Activated CD8-positive, alpha-beta T cell treated with anti-CD3 and anti-CD28 coated beads, Interleukin-2, amount 10 ng/mL, durations not matched to agents 7 days and 5 days (primary cell): ENCODE results near the gene EEIG2. TPM values are rescaled to one million over a fixed set of nuclear protein-coding genes. Genes with fewer than 3 reads are reported as not detected.
"Not testable (repeated sequence)": the region's sequence is repeated elsewhere in the genome, so short reads cannot be mapped to it uniquely, and the experiment has no call there.

Experiments used
- ATAC-seq: fragments of 150-1000 bp; cut with Tn5 transposase; one replicate; pipeline ENCODE4 v1.10.0; 2021; ENCODE audit warnings: moderate library complexity
- CTCF ChIA-PET: fragments of 350-600 bp; sonication (Branson Sonifier 250); formaldehyde crosslinking; loops from one replicate; lab custom pipeline; 2021; ENCODE audit warnings: antibody characterized with exemption; lab: Charles Lee
- POLR2A ChIA-PET: fragments of 350-600 bp; sonication (Branson Sonifier 250); formaldehyde crosslinking; loops from one replicate; lab custom pipeline; 2021; ENCODE audit warnings: antibody characterized with exemption; lab: Charles Lee
- DNase-seq: peaks from one replicate; pipeline ENCODE4 v3.0.0-alpha.2; 2020
- H3K27ac Mint-ChIP-seq: one replicate; pipeline ENCODE4 v1.8.0; 2021; ENCODE audit warnings: mild to moderate bottlenecking, mixed read lengths
- H3K27me3 Mint-ChIP-seq: one replicate; pipeline ENCODE4 v1.8.0; 2021; ENCODE audit warnings: low read depth, mixed read lengths
- H3K36me3 Mint-ChIP-seq: one replicate; pipeline ENCODE4 v1.8.0; 2021; ENCODE audit warnings: low read depth, mixed read lengths
- H3K4me1 Mint-ChIP-seq: one replicate; pipeline ENCODE4 v1.8.0; 2021; ENCODE audit warnings: low read depth, mixed read lengths
- H3K4me3 Mint-ChIP-seq: one replicate; pipeline ENCODE4 v1.8.0; 2021; ENCODE audit warnings: mild to moderate bottlenecking, mixed read lengths
- H3K9me3 Mint-ChIP-seq: one replicate; pipeline ENCODE4 v1.8.0; 2022; ENCODE audit warnings: mixed read lengths; ENCODE audit not compliant: insufficient read depth
- total RNA-seq, 2 experiments: library from RNA; stranded (reverse); gene quantifications; one replicate each; pipeline ENCODE4 v1.2.3, GENCODE V29; 2021

EEIG2 gene
- total RNA-seq, 2 experiments from 2014 or later = 18.1 to 18.9 TPM

- ChIA-PET POLR2A (no interaction called here), CTCF (interaction anchor here (1.0 to 1.2 kb wide), 2 partner anchors 15 to 33 kb away, joined by 3 read pairs; no protein-coding TSS in a partner anchor)
- Mint-ChIP-seq H3K4me1 (no peaks in the 10 kb centered on the region), H3K27ac (no peak overlapping the region), H3K4me3 (no peak overlapping the region), H3K9me3 (no peaks in the 10 kb centered on the region), H3K27me3 (peaks cover 7% of the 10 kb centered on the region), H3K36me3 (no peaks in the 10 kb centered on the region)
- no peak for DNase-seq
- no peak for ATAC-seq
Observed at GRCh38 chr1:108527837-108528236, 32.1 kb upstream of the EEIG2 start.

GRCh38 chr1:108531444-108531843 is 28.5 kb upstream of the EEIG2 start:
- Mint-ChIP-seq H3K4me1 (no peaks in the 10 kb centered on the region), H3K4me3 (no peak overlapping the region), H3K27ac (no peak overlapping the region), H3K27me3 (peaks cover 7% of the 10 kb centered on the region), H3K9me3 (no peaks in the 10 kb centered on the region), H3K36me3 (no peaks in the 10 kb centered on the region)
- DNase-seq = no peak
- POLR2A ChIA-PET = no interaction called here
- ATAC-seq = no peak
- CTCF ChIA-PET = no interaction called here

GRCh38 chr1:108532730-108533129 is 27.2 kb upstream of the EEIG2 start:
- Mint-ChIP-seq H3K9me3 (no peaks in the 10 kb centered on the region), H3K27me3 (peaks cover 8% of the 10 kb centered on the region), H3K36me3 (no peaks in the 10 kb centered on the region), H3K27ac (no peak overlapping the region), H3K4me1 (no peaks in the 10 kb centered on the region), H3K4me3 (no peak overlapping the region)
- CTCF ChIA-PET = interaction anchor here (1.0 to 1.1 kb wide), 2 partner anchors 28 to 29 kb away, joined by 4 read pairs; partner anchors contain the start of gene EEIG2
- DNase-seq = no peak
- ATAC-seq = no peak
- POLR2A ChIA-PET = no interaction called here

- Mint-ChIP-seq H3K9me3 (no peaks in the 10 kb centered on the region), H3K36me3 (no peaks in the 10 kb centered on the region), H3K4me1 (no peaks in the 10 kb centered on the region), H3K27me3 (peaks cover 14% of the 10 kb centered on the region), H3K27ac (no peak overlapping the region), H3K4me3 (no peak overlapping the region)
- DNase-seq (no peak), ATAC-seq (no peak)
- CTCF ChIA-PET = interaction anchor here (1.0 to 1.2 kb wide), 4 partner anchors 26 to 110 kb away, joined by 3 to 6 read pairs (median 4); partner anchors contain the start of gene EEIG2
- POLR2A ChIA-PET = no interaction called here
Observed at GRCh38 chr1:108533351-108534083, 26.4 kb upstream of the EEIG2 start.

- DNase-seq (no peak), ATAC-seq (no peak)
- peaks cover 18% of the 10 kb centered on the region for H3K27me3 Mint-ChIP-seq
- H3K27ac Mint-ChIP-seq = no peak overlapping the region
- CTCF ChIA-PET = interaction anchor here (0.7 to 1.2 kb wide), 3 partner anchors 25 to 28 kb away, joined by 3 to 6 read pairs (median 3); partner anchors contain the start of gene EEIG2
- no peak overlapping the region for H3K4me3 Mint-ChIP-seq
- H3K4me1 Mint-ChIP-seq = no peaks in the 10 kb centered on the region
- no peaks in the 10 kb centered on the region for H3K9me3 Mint-ChIP-seq
- POLR2A ChIA-PET = no interaction called here
- no peaks in the 10 kb centered on the region for H3K36me3 Mint-ChIP-seq
Observed at GRCh38 chr1:108534759-108535158, 25.1 kb upstream of the EEIG2 start.

- POLR2A ChIA-PET, H3K36me3 Mint-ChIP-seq, DNase-seq, H3K4me3 Mint-ChIP-seq, H3K4me1 Mint-ChIP-seq, H3K9me3 Mint-ChIP-seq, ATAC-seq, H3K27ac Mint-ChIP-seq: not testable (repeated sequence)
- CTCF ChIA-PET = interaction anchor here (0.7 to 1.1 kb wide), 2 partner anchors 26 to 27 kb away, joined by 3 read pairs; no protein-coding TSS in a partner anchor
- H3K27me3 Mint-ChIP-seq = peaks cover 15% of the 10 kb centered on the region
Observed at GRCh38 chr1:108535315-108535897, 24.5 kb upstream of the EEIG2 start.

GRCh38 chr1:108536021-108536420 is 23.9 kb upstream of the EEIG2 start:
- H3K36me3 Mint-ChIP-seq, H3K4me1 Mint-ChIP-seq, H3K27ac Mint-ChIP-seq, DNase-seq, POLR2A ChIA-PET, ATAC-seq, H3K4me3 Mint-ChIP-seq, CTCF ChIA-PET, H3K9me3 Mint-ChIP-seq: not testable (repeated sequence)
- peaks cover 15% of the 10 kb centered on the region for H3K27me3 Mint-ChIP-seq

- H3K36me3 Mint-ChIP-seq, POLR2A ChIA-PET, H3K27ac Mint-ChIP-seq, ATAC-seq, H3K4me3 Mint-ChIP-seq, H3K9me3 Mint-ChIP-seq, CTCF ChIA-PET, DNase-seq, H3K4me1 Mint-ChIP-seq: not testable (repeated sequence)
- peaks cover 15% of the 10 kb centered on the region for H3K27me3 Mint-ChIP-seq
Observed at GRCh38 chr1:108536791-108537190, 23.1 kb upstream of the EEIG2 start.

- DNase-seq = no peak
- Mint-ChIP-seq H3K4me1 (no peaks in the 10 kb centered on the region), H3K36me3 (no peaks in the 10 kb centered on the region), H3K27me3 (peaks cover 15% of the 10 kb centered on the region), H3K27ac (no peak overlapping the region), H3K4me3 (no peak overlapping the region), H3K9me3 (no peaks in the 10 kb centered on the region)
- POLR2A ChIA-PET = no interaction called here
- CTCF ChIA-PET = no interaction called here
- ATAC-seq = no peak
Observed at GRCh38 chr1:108537976-108538375, 21.9 kb upstream of the EEIG2 start.

- ATAC-seq = no peak
Observed at GRCh38 chr1:108540977-108541376, 18.9 kb upstream of the EEIG2 start.

GRCh38 chr1:108541861-108542260 is 18.0 kb upstream of the EEIG2 start:
- ChIA-PET CTCF (interaction anchor here (0.8 kb wide), 1 partner anchor 17 kb away, joined by 4 read pairs; no protein-coding TSS in a partner anchor), POLR2A (no interaction called here)
- H3K9me3 Mint-ChIP-seq = no peaks in the 10 kb centered on the region
- no peak for ATAC-seq
- H3K27ac Mint-ChIP-seq = no peak overlapping the region
- H3K4me1 Mint-ChIP-seq = no peaks in the 10 kb centered on the region
- H3K27me3 Mint-ChIP-seq = peaks cover 33% of the 10 kb centered on the region
- no peak for DNase-seq
- no peaks in the 10 kb centered on the region for H3K36me3 Mint-ChIP-seq
- H3K4me3 Mint-ChIP-seq = no peak overlapping the region

More at GRCh38 chr1:108540977-108541376, 18.9 kb upstream of the EEIG2 start:
- Mint-ChIP-seq H3K36me3 (no peaks in the 10 kb centered on the region), H3K27me3 (peaks cover 30% of the 10 kb centered on the region), H3K27ac (no peak overlapping the region), H3K4me1 (no peaks in the 10 kb centered on the region), H3K9me3 (no peaks in the 10 kb centered on the region), H3K4me3 (no peak overlapping the region)
- no peak for DNase-seq
- CTCF ChIA-PET = no interaction called here
- POLR2A ChIA-PET = no interaction called here

GRCh38 chr1:108547493-108547892 is 12.4 kb upstream of the EEIG2 start:
- CTCF ChIA-PET, H3K4me1 Mint-ChIP-seq, H3K9me3 Mint-ChIP-seq, POLR2A ChIA-PET, H3K27ac Mint-ChIP-seq, ATAC-seq, H3K4me3 Mint-ChIP-seq, H3K36me3 Mint-ChIP-seq, DNase-seq: not testable (repeated sequence)
- peaks cover 27% of the 10 kb centered on the region for H3K27me3 Mint-ChIP-seq
